AG09309 (cell line): ENCODE results near the gene ARSH.
"Not testable (repeated sequence)": the region's sequence is repeated elsewhere in the genome, so short reads cannot be mapped to it uniquely, and the experiment has no call there.

Experiments used
- DNase-seq: peaks from one replicate; pipeline ENCODE4 v3.0.0-alpha.2; 2010; ENCODE audit warnings: low read depth
- H3K4me3 ChIP-seq: 2 replicates; pipeline ENCODE4 v1.5.1; 2011; ENCODE audit warnings: mild to moderate bottlenecking, low read depth, low read length, moderate library complexity; ENCODE audit not compliant: control insufficient read depth
- TF ChIP-seq, protein P1 (sequence below): IDR thresholded peaks from 2 replicates; pipeline ENCODE4 v1.5.1; 2011; ENCODE audit warnings: mild to moderate bottlenecking, low read depth, low read length, inconsistent platforms; ENCODE audit not compliant: insufficient read depth, control insufficient read depth; ENCODE audit errors: missing control alignments

Gene ARSH

GRCh38 chrX:3006495-3006894, at the start of gene ARSH:
Gene ARSH (plus strand): TSS chrX:3006546. CDS start chrX:3006613, 67 bp downstream.
- TF ChIP-seq, protein P1, sequence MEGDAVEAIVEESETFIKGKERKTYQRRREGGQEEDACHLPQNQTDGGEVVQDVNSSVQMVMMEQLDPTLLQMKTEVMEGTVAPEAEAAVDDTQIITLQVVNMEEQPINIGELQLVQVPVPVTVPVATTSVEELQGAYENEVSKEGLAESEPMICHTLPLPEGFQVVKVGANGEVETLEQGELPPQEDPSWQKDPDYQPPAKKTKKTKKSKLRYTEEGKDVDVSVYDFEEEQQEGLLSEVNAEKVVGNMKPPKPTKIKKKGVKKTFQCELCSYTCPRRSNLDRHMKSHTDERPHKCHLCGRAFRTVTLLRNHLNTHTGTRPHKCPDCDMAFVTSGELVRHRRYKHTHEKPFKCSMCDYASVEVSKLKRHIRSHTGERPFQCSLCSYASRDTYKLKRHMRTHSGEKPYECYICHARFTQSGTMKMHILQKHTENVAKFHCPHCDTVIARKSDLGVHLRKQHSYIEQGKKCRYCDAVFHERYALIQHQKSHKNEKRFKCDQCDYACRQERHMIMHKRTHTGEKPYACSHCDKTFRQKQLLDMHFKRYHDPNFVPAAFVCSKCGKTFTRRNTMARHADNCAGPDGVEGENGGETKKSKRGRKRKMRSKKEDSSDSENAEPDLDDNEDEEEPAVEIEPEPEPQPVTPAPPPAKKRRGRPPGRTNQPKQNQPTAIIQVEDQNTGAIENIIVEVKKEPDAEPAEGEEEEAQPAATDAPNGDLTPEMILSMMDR: no peak
- no peak for DNase-seq
- H3K4me3 ChIP-seq: no peak within 1 kb of the TSS

GRCh38 chrX:2958199-2958598, 48.1 kb upstream of the ARSH start:
- TF ChIP-seq, protein P1: no peak
- DNase-seq: no peak
- H3K4me3 ChIP-seq: no peak overlapping the region

- H3K4me3 ChIP-seq: no peak overlapping the region
- no peak for DNase-seq
- TF ChIP-seq, protein P1: no peak
Measured at GRCh38 chrX:2960861-2961515, 45.4 kb upstream of the ARSH start.

GRCh38 chrX:2962381-2962780, 44.0 kb upstream of the ARSH start:
- TF ChIP-seq, protein P1: no peak
- no peak overlapping the region for H3K4me3 ChIP-seq
- no peak for DNase-seq

DNA sequence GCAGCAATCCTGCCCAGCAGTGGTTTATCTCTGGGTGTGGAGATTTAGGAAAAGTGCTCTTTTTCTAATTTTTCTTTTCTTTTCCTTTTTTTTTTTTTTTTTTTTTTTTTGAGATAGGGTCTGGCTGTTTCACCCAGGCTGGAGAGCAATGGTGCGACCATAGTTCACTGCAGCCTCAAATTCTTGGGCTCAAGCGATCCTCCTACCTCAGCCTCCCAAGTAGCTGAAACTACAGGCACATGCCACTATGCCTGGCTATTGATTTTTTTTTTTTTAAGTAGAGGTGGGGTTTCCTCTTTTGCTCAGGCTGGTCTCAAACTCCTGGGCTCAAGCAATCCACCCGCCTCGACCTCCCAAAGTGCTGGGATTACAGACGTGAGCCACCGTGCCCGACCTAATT, 42.9 kb upstream of the ARSH start:
- H3K4me3 ChIP-seq: not testable (repeated sequence)

GRCh38 chrX:2963992-2964794, 42.2 kb upstream of the ARSH start:
- not testable (repeated sequence) for DNase-seq, H3K4me3 ChIP-seq

More for the DNA sequence above, 42.9 kb upstream of the ARSH start:
- DNase-seq: not testable (repeated sequence)

DNA sequence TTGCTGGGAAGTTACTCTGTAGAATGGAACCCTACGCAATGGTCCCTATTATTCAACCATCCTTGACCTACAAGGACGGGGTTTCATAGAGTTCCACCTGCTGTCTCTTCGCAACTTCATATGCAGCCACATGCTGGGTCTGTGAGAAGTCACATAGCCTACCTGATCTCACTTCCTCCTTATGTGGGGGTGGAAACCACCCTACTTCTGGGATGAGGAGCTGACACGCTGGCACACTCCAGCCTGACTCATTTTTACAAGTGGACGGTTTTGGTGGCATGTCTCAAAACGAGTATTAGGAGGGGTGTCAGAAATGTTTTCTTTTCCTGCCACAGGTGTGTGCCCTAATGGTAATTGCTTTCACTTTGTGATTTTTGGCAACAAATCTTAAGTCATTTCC, 40.4 kb upstream of the ARSH start:
- TF ChIP-seq, protein P1: no peak
- no peak overlapping the region for H3K4me3 ChIP-seq
- DNase-seq: no peak

GRCh38 chrX:2967012-2967411, 39.3 kb upstream of the ARSH start:
- TF ChIP-seq, protein P1: no peak
- H3K4me3 ChIP-seq: no peak overlapping the region
- DNase-seq: no peak
